IPS-18c (cell line): ENCODE results near the gene CNPY1.
"Not testable (repeated sequence)": the region's sequence is repeated elsewhere in the genome, so short reads cannot be mapped to it uniquely, and the experiment has no call there.

Experiments
- H3K4me3 ChIP-seq: 2 replicates; pipeline ENCODE4 v1.7.0; 2013; ENCODE audit warnings: low read depth, mild to moderate bottlenecking, low read length, moderate library complexity; ENCODE audit not compliant: insufficient read depth
- H3K9me3 ChIP-seq: one replicate; pipeline ENCODE4 v1.6.1; 2013; ENCODE audit warnings: mild to moderate bottlenecking, low read length, moderate library complexity; ENCODE audit not compliant: control insufficient read depth, insufficient read depth

Gene CNPY1

GRCh38 chr7:155546449-155546848 is at the start of gene CNPY1:
Gene CNPY1 (minus strand): TSS chr7:155546559. CDS start chr7:155545929, 630 bp downstream.
- H3K4me3 ChIP-seq: not testable (repeated sequence)

GRCh38 chr7:155594961-155595366 is 48.6 kb upstream of the CNPY1 start:
- H3K9me3 ChIP-seq: no peaks in the 10 kb centered on the region
- H3K4me3 ChIP-seq: no peak overlapping the region

More at GRCh38 chr7:155546449-155546848, at the start of gene CNPY1:
- H3K9me3 ChIP-seq: not testable (repeated sequence)

GRCh38 chr7:155594163-155594732 is 47.9 kb upstream of the CNPY1 start:
- H3K9me3 ChIP-seq: no peaks in the 10 kb centered on the region
- H3K4me3 ChIP-seq: no peak overlapping the region

GRCh38 chr7:155593461-155594162 is 47.3 kb upstream of the CNPY1 start:
- H3K4me3 ChIP-seq: no peak overlapping the region

GRCh38 chr7:155591055-155591775 is 44.9 kb upstream of the CNPY1 start:
- no peak overlapping the region for H3K4me3 ChIP-seq
- H3K9me3 ChIP-seq: no peaks in the 10 kb centered on the region

More at GRCh38 chr7:155593461-155594162, 47.3 kb upstream of the CNPY1 start:
- no peaks in the 10 kb centered on the region for H3K9me3 ChIP-seq

- H3K4me3 ChIP-seq: no peak overlapping the region
These were observed 44.1 kb upstream of the CNPY1 start for GRCh38 chr7:155590215-155591018.

GRCh38 chr7:155589001-155589980 is 42.9 kb upstream of the CNPY1 start:
- Histone ChIP-seq H3K9me3 (no peaks in the 10 kb centered on the region), H3K4me3 (no peak overlapping the region)

More at GRCh38 chr7:155590215-155591018, 44.1 kb upstream of the CNPY1 start:
- no peaks in the 10 kb centered on the region for H3K9me3 ChIP-seq

- Histone ChIP-seq H3K4me3 (no peak overlapping the region), H3K9me3 (no peaks in the 10 kb centered on the region)
These were observed 42.2 kb upstream of the CNPY1 start for GRCh38 chr7:155588468-155588998.

- no peak overlapping the region for H3K4me3 ChIP-seq
- H3K9me3 ChIP-seq: no peaks in the 10 kb centered on the region
These were observed 41.1 kb upstream of the CNPY1 start for GRCh38 chr7:155587486-155587885.

- H3K4me3 ChIP-seq: no peak overlapping the region
- no peaks in the 10 kb centered on the region for H3K9me3 ChIP-seq
These were observed 40.6 kb upstream of the CNPY1 start for GRCh38 chr7:155586843-155587440.

GRCh38 chr7:155585951-155586350 is 39.6 kb upstream of the CNPY1 start:
- H3K4me3 ChIP-seq: no peak overlapping the region
- H3K9me3 ChIP-seq: no peaks in the 10 kb centered on the region

GRCh38 chr7:155585532-155585895 is 39.2 kb upstream of the CNPY1 start:
- no peak overlapping the region for H3K4me3 ChIP-seq
- H3K9me3 ChIP-seq: no peaks in the 10 kb centered on the region

- no peak overlapping the region for H3K4me3 ChIP-seq
- no peaks in the 10 kb centered on the region for H3K9me3 ChIP-seq
These were observed 38.6 kb upstream of the CNPY1 start for GRCh38 chr7:155584763-155585531.

DNA sequence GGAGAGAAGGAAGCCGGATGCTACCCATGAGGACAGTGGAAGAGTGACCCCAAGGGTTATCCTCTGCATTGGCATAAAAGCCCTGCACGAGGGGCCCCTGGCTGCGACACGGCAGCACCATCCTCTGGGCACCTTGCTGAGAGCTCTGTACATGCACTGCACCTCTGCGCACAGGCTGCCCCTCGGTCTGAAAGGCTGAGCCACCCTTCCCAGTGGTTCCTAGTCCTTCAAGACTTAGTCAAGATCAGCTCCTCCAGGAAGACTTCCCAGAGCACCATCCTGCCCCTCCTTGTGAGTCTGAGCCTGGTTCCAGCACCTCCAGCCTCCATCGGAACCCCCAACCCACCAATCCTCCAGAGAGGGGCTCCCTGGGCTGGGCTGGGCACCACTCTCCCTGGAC is 37.9 kb upstream of the CNPY1 start:
- Histone ChIP-seq H3K9me3 (no peaks in the 10 kb centered on the region), H3K4me3 (no peak overlapping the region)

DNA sequence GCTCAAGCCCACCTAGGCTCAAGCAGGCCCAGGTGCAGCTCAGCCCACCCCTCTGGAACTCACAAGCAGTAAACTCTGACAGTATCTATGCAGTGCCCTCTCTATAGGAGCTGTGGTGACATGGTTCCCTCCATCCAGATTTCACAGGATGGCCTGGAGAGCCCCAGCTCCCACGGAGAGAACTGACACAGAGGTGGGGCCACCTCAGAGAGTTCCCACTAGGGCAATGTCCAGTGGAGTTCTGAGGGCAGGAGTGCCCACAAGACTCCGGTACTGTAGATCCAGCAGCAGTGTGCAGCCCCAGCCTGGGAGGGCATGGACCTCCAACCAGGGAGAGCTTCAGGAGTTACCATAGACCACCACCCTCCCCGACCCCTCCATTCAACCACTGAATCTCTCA is 37.3 kb upstream of the CNPY1 start:
- H3K4me3 ChIP-seq: no peak overlapping the region
- H3K9me3 ChIP-seq: no peaks in the 10 kb centered on the region
